Measurements from ENCODE around the gene PTEN.
"Not testable (repeated sequence)": the region's sequence is repeated elsewhere in the genome, so short reads cannot be mapped to it uniquely, and the experiment has no call there.

Gene PTEN

DNA sequence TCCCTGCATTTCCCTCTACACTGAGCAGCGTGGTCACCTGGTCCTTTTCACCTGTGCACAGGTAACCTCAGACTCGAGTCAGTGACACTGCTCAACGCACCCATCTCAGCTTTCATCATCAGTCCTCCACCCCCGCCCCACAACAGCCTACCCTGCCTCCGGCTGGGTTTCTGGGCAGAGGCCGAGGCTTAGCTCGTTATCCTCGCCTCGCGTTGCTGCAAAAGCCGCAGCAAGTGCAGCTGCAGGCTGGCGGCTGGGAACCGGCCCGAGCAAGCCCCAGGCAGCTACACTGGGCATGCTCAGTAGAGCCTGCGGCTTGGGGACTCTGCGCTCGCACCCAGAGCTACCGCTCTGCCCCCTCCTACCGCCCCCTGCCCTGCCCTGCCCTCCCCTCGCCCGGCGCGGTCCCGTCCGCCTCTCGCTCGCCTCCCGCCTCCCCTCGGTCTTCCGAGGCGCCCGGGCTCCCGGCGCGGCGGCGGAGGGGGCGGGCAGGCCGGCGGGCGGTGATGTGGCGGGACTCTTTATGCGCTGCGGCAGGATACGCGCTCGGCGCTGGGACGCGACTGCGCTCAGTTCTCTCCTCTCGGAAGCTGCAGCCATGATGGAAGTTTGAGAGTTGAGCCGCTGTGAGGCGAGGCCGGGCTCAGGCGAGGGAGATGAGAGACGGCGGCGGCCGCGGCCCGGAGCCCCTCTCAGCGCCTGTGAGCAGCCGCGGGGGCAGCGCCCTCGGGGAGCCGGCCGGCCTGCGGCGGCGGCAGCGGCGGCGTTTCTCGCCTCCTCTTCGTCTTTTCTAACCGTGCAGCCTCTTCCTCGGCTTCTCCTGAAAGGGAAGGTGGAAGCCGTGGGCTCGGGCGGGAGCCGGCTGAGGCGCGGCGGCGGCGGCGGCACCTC lies at the start of gene PTEN, which contains the start of gene KLLN:
Gene PTEN, plus strand, starts transcription at position 573 of the 891 bp plus-strand sequence. CDS start 845 bp downstream, outside the sequence.
Gene KLLN, minus strand, starts transcription at position 481 of the 891 bp plus-strand sequence. CDS start 1,046 bp downstream, outside the sequence.
- peak; percentile 82 for DNase-seq

DNA sequence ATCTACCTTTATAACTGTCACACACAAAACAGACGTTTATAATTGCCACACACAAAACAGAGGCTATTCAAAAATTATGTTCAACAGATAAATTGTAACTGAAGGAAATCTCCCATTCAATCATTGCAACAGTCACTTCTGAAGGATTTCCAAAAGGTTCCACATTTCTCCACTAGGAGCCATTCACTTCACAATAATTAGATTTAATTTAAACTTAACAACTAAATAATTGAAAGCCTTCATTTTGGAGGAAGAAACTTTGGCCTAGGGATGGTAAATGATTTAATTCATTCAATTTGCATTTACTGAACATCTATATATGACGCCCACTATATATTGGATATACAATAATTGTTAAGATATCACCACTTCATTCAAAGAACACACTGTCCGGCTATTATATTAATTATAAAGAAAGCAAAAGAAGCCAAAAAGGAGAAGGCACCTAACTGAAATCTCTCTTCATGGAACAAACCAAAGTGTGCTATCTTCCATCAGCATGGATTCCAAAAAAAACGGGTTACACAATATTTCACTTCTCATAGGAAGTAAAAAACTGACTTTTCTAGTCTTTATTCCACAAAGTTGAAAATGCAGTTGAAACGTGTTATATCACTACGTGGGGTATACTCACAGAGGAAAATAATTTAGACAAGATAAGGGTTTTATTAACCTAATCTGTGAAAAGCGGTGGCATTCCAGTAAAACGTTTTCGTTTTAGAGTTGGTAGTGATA lies 47.1 kb upstream of the PTEN start:
- DNase-seq = no peak

DNA sequence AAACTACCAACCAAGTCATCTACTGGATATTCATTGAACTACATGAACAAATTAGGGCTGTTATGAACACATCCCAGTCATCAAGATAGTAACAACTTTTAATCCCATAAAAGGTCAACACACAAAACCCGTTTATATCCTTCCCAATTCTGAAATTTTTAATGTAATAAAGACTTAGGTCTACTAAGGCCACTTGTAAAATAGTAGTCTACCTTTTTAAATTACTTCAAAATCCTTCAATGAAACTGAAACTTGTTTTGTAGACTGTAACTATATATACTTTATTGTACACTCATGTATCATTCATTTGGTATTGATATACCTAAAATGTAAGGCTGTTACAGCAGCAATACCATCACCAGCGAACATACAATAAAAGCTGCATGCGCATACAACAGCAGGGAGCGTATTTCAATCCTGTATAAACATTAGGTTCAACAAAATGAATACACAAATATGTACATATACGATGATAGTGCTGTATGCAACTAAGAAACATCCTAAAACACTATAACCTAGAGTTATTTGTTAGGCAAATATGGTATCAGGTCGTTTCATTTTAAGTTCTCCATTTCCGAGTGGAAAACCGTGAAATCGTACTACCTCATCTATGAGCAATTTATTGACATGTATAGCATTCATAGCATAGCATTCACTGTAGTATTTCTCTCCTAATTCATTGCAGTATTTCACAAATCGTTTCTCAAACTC lies 46.4 kb upstream of the PTEN start:
- no peak for DNase-seq

DNA sequence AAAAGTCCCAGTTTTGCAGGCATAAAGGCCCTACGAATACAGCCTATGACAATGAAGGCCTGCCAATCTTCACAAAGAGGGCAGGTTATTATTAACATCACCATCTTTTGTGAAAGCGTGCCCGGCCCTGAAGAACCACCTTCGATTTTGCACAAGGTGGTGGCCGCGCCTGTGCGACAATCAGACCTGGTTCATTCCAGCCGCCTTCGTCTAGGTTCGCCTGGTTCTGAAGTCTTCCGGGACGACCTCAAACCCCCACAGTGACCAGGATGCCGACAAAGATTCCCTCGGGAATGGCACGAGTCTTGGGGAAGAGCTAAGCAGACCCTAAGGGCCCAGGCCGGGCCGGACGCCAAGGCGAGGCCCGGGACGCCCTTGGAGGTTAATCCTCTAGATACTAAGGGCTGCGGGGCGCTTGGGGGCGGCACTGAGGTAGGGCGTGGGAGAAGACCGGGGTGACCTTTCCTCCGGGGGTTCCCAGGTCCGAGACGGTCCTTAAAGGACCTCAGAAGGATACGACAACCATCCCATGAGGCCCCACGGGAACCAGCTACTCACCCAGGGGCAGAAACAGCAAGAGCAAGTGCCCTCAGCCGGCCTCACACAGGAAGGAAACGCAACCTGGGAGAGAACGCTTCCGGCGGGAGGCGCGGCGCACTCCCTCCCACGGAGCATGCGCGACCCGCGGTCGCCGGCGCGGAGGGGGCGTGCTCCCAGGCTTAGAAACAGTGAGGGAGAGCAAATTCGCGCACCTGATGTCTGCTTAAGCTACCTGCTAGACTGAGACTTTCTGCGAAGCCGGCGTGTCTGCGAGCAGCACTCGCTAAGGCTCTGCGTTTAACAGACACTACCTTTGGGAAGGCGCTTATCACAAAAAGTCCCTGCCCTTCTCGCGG lies 45.6 kb upstream of the PTEN start, which contains the start of gene ATAD1:
Gene ATAD1, minus strand, starts transcription at position 618 of the 896 bp plus-strand sequence. CDS start 3,627 bp downstream, outside the sequence.
- DNase-seq = peak; percentile 76

DNA sequence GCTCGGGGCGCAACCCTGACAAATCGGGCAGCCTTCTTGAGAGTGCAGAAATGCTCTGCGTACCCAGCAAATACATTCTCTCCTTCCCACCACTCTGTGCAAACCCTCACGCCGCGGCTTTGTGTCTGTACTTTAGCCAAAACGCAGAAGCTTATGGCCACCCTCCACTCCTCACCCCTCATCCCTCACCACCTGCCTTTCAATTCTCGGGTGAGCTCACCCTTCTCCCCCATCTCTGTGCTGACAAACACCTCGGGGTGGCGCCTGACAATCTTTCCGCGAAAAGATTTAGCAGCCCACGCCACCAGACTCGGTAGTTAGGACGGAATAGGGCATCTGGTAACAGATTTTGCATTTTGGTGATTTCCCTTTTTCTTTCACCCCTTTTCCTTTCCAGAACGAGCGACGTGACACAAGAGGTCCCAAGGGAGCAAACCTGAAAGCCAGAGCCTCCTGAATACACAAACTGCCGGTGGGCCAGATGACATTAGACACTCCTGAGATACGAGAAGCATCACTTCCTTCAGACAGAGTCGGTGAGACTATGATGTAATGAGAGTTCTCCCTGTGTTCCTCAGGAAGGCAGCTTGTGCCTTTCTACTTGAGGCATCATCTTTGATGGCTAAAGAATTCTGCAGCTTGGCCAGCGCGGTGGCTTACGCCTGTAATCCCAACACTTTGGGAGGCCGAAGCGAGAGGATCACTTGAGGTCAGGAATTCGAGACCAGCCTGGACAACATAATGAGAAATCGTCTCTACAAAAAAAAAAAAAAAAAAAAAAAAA lies 44.7 kb upstream of the PTEN start:
- DNase-seq = peak; percentile 61

GRCh38 chr10:87819289-87819585 lies 44.2 kb upstream of the PTEN start:
- no peak for DNase-seq

- no peak for DNase-seq
These were observed 36.8 kb upstream of the PTEN start for GRCh38 chr10:87826653-87827052.

- DNase-seq = no peak
These were observed 35.7 kb upstream of the PTEN start for GRCh38 chr10:87827681-87828080.

GRCh38 chr10:87829051-87829450 lies 34.4 kb upstream of the PTEN start:
- not testable (repeated sequence) for DNase-seq

- DNase-seq = no peak
These were observed 33.3 kb upstream of the PTEN start for GRCh38 chr10:87829986-87830729.

GRCh38 chr10:87836098-87836497 lies 27.3 kb upstream of the PTEN start:
- DNase-seq = no peak

DNA sequence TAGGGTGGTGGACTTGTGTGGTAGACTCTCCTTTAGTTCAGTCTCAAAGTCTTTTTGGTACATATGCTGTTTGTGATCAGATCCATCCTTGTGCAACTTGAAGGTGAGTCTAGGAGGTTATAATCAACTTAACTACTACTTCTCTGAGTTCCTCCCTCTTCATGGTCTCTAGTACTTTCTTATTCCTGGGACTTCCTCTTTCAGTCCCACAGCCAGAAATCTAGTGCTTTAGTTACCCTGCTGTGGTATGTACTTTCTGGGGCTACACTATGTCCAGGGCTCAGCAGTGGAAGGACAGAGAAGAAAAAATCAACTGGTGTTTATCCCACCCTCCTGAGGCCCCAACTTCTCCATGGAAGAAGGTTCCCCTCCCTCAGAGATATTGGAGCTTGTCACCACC lies 26.0 kb upstream of the PTEN start:
- DNase-seq = no peak

GRCh38 chr10:87838650-87839049 lies 24.8 kb upstream of the PTEN start:
- DNase-seq = no peak

GRCh38 chr10:87841186-87841585 lies 22.2 kb upstream of the PTEN start:
- DNase-seq = no peak

DNA sequence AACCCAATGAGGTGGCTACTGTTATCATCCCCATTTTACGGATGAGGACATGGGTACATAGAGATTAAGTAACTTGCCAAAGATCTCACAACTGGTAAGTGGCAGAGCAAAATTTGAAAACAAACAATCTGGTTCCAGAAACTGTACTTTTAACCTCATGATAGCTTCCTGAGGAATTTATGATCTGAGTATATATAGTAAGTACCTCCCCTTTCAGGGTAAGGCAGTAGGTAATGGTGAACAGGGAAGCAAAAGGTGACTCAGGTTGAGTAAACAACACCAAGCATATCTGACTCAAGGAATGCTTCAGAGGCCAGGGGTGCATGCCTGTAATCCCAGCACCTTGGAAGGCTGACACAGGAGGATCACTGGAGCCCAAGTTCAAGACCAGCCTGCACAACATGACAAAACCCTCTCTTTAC lies 21.2 kb upstream of the PTEN start:
- no peak for DNase-seq

DNA sequence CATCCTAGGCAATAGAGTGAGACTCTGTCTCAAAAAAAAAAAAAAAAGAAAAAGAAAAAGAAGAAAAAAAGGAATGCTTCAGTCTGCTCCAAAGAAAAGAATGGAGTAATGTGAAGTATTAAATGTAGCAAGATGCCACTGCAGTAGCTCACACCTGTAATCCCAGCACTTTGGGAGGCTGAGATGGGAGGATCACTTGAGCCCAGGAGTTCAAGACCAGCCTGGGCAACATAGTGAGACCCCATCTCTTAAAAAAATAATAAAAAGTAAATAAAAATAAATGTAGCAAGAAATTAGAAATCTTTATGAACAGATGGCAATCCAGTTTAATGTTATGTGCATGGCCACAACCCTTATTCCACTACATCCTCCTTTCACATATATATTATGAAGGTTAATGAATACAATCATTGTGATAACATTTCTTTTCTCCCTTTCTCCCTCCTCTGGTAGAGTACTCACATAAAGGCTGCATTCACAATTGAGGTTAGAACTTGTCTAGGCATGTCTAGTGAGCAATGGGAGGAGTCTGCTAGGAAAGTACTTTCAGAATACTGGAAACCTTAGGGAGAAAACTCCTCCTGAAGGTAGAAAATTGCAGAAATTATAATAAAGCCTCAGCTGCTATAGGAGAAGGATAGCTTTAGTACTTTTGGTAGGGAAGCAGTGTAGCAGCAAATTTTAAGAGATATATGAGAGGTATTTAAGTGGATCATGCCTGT lies 20.5 kb upstream of the PTEN start:
- no peak for DNase-seq

DNA sequence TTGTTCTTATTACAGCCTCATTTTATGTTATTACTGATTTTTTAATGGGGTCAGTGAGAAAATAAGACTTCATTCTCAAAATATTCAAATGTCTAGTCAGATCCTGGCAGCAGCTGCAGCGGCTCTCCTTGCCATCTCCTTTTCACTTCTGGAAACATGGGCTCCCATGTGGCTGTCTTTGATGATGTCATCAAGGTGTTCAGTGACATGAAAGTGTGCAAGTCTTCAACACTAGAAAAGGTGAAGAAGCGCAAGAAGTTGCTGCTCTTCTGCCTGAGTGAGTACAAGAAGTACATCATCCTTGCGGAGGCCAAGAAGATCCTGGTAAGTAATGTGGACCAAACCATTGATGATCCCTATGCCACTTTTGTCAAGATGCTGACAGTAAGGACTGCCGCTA lies 19.7 kb upstream of the PTEN start:
- DNase-seq = no peak

- DNase-seq = no peak
These were observed 18.4 kb upstream of the PTEN start for GRCh38 chr10:87844837-87845623.

DNA sequence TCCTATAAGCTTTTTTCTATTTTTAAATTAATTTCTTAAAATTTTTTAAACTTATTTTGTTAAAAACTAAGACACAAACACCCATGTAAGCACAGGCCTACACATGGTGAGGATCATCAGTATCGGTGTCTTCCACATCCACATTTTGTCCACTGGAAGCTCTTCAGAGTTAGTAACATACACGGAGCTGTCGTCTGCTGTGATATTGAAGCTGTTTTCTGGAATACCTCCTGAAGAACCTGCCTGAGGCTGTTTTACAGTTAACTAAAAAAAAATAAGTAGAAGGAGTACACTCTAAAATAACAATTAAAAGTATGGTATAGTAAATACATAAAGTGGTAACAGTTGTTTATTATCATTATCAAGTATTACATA lies 17.8 kb upstream of the PTEN start:
- DNase-seq = no peak

Measured in NCI-H1092 treated with DMSO at 0.1 percent for 48 hours (cell line).